Body of pancreas (tissue), 4 donors: ENCODE results near the gene SCG2.

Experiments
- CTCF ChIP-seq, 7 experiments: fragments of 450-650 bp in 4 of 7; fragments of 200-600 bp in 3 of 7; sonication (generic) in 3 of 7; IDR thresholded peaks; one replicate each; pipeline ENCODE4 v1.5.1; 2016 to 2019; ENCODE audit warnings: antibody characterized with exemption in 7 of 7
- POLR2A ChIP-seq, 3 donors: fragments of 450-650 bp; IDR thresholded peaks; one replicate each; pipeline ENCODE4 v1.6.1; 2016; ENCODE audit warnings: antibody characterized with exemption in 3 of 3, mild to moderate bottlenecking in 2 of 3

DNA sequence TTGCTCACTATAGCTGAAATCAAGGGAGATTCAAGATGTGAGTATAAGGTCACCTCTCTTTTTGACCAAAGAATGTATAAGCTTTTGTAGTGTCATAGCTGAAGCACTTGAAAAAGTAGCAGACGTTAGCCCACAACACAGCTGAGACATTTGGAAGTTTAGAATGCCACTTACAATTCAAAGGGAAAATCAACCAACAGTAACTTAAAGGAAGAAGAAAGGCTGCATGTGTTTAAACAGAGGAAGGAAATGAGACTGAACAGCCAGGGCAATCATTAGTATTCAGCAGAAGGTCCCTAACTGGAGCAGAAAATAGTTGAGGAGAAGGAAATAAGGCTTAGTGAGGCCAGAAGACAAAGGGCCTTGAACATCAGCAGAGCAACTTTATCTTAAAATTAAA is 23.5 kb upstream of the SCG2 start:
- TF ChIP-seq POLR2A (IDR thresholded peaks at IDR 0.05) (no peak), CTCF (IDR thresholded peaks at IDR 0.05) (no peak)
